ENCODE results near the gene FKBP5. TPM values are rescaled to one million over a fixed set of nuclear protein-coding genes. Genes with fewer than 3 reads are reported as not detected.

FKBP5 gene
- polyA plus RNA-seq, 1 donor from 2014 or later = 1.2 TPM

DNA sequence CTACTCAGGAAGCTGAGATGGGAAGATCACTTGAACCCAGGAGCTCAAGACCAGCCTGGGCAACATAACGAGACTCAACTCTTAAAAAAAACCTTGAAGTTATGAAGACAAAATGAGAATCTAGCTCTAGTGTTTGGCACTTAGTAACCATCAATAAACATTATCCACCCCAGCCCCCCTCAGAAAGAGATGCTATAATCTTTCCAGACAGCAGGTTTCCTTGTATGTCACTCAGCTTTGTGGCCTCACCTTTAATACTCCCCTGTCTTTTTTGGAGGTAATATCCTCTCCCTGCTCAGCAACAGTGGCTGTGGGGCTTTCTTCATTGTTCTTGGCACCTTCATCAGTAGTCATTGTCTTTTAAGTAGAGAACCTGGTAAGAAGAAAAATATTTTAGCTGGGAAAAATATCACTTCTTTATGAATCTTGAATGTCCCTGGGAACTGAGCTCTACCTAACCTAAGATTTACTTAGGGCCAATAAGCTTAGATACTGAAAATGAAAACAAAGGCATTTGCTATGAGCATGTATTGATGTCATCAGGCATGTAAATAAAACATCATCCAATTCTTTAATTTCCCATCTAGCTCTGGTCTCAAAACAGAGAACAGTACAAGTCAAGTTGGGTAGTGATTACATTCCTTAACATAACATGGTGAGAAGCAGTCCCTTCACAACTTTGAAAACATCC lies 46.1 kb downstream of the FKBP5 start:
- no peaks in the 10 kb centered on the region for H3F3A ChIP-seq (ENCODE audit: insufficient read depth, low read length, poor library complexity, severe bottlenecking)
- H3K27me3 ChIP-seq (ENCODE audit: insufficient read depth, low read depth, low read length) = no peaks in the 10 kb centered on the region
- no peaks in the 10 kb centered on the region for H4K20me1 ChIP-seq (ENCODE audit: insufficient read depth)
- H3K9me3 ChIP-seq (ENCODE audit: low read length) = no peaks in the 10 kb centered on the region
- no peak overlapping the region for H2AFZ ChIP-seq (ENCODE audit: low read depth, low read length)
- no peak overlapping the region for H3K9ac ChIP-seq (ENCODE audit: low read length)
- TF ChIP-seq MXI1 (conservative IDR thresholded peaks at IDR 0.05; ENCODE audit: poor library complexity, severe bottlenecking) = no peak
- no peak for TF ChIP-seq POLR2AphosphoS5 (IDR thresholded peaks at IDR 0.05)
- TF ChIP-seq EZH2 (IDR thresholded peaks at IDR 0.05; ENCODE audit: borderline replicate concordance, insufficient read depth, low read length, poor library complexity, severe bottlenecking) = no peak
- TF ChIP-seq RAD21 (conservative IDR thresholded peaks at IDR 0.05) = no peak
- TF ChIP-seq, protein P1, sequence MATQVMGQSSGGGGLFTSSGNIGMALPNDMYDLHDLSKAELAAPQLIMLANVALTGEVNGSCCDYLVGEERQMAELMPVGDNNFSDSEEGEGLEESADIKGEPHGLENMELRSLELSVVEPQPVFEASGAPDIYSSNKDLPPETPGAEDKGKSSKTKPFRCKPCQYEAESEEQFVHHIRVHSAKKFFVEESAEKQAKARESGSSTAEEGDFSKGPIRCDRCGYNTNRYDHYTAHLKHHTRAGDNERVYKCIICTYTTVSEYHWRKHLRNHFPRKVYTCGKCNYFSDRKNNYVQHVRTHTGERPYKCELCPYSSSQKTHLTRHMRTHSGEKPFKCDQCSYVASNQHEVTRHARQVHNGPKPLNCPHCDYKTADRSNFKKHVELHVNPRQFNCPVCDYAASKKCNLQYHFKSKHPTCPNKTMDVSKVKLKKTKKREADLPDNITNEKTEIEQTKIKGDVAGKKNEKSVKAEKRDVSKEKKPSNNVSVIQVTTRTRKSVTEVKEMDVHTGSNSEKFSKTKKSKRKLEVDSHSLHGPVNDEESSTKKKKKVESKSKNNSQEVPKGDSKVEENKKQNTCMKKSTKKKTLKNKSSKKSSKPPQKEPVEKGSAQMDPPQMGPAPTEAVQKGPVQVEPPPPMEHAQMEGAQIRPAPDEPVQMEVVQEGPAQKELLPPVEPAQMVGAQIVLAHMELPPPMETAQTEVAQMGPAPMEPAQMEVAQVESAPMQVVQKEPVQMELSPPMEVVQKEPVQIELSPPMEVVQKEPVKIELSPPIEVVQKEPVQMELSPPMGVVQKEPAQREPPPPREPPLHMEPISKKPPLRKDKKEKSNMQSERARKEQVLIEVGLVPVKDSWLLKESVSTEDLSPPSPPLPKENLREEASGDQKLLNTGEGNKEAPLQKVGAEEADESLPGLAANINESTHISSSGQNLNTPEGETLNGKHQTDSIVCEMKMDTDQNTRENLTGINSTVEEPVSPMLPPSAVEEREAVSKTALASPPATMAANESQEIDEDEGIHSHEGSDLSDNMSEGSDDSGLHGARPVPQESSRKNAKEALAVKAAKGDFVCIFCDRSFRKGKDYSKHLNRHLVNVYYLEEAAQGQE (IDR thresholded peaks at IDR 0.05; ENCODE audit: borderline replicate concordance) = no peak
- no peak for TF ChIP-seq TAF1 (IDR thresholded peaks at IDR 0.05; ENCODE audit: low read depth)
- no peak for TF ChIP-seq SMC3 (conservative IDR thresholded peaks at IDR 0.05; ENCODE audit: poor library complexity)
- TF ChIP-seq, protein P2, sequence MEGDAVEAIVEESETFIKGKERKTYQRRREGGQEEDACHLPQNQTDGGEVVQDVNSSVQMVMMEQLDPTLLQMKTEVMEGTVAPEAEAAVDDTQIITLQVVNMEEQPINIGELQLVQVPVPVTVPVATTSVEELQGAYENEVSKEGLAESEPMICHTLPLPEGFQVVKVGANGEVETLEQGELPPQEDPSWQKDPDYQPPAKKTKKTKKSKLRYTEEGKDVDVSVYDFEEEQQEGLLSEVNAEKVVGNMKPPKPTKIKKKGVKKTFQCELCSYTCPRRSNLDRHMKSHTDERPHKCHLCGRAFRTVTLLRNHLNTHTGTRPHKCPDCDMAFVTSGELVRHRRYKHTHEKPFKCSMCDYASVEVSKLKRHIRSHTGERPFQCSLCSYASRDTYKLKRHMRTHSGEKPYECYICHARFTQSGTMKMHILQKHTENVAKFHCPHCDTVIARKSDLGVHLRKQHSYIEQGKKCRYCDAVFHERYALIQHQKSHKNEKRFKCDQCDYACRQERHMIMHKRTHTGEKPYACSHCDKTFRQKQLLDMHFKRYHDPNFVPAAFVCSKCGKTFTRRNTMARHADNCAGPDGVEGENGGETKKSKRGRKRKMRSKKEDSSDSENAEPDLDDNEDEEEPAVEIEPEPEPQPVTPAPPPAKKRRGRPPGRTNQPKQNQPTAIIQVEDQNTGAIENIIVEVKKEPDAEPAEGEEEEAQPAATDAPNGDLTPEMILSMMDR (IDR thresholded peaks at IDR 0.05; ENCODE audit: poor library complexity, severe bottlenecking) = no peak
- TF ChIP-seq EP300 (conservative IDR thresholded peaks at IDR 0.05; ENCODE audit: poor library complexity, severe bottlenecking) = no peak
- H3K4me3 ChIP-seq (ENCODE audit: low read length) = no peak overlapping the region
- H3K79me2 ChIP-seq (replicated peaks; ENCODE audit: insufficient read depth, low read length) = no peaks in the 10 kb centered on the region
- H3K36me3 ChIP-seq (ENCODE audit: insufficient read depth, low read length) = no peaks in the 10 kb centered on the region
- H3K4me2 ChIP-seq (ENCODE audit: low read length) = no peak overlapping the region
- no peak overlapping the region for H3K27ac ChIP-seq (ENCODE audit: low read length)
- no peaks in the 10 kb centered on the region for H3K9me2 ChIP-seq (ENCODE audit: insufficient read depth, low read length)

DNA sequence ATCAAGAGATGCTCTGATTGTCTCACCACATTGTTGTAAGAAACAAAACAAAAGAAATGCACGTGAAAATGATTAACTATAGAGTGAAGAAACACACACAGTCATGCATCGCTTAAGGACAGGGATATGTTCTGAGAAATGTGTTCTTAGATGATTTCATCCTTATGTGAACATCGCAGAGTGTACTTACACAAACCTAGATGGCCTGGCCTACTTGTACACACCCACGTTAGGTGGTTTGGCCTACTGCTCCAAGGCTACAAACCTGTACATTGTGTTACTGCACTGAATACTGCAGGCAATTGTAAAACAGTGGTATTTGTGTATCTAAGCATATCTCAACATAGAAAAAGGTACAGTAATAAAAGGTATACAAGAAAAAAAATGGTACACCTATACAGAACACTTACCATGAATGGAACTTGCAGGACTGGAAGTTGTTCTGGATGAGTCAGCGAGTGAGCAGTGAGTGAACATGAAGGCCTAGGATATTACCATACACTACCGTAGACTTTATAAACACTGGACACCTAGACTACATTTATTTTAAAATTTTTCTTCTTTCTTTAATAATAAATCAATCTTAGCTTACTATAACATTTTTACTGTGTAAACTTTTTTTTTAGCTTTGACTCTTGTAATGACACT lies 48.6 kb downstream of the FKBP5 start:
- H3K4me2 ChIP-seq (ENCODE audit: low read length) = no peak overlapping the region
- H3K27me3 ChIP-seq (ENCODE audit: insufficient read depth, low read depth, low read length) = no peaks in the 10 kb centered on the region

More for the DNA sequence above, 48.6 kb downstream of the FKBP5 start:
- no peak overlapping the region for H3K9ac ChIP-seq (ENCODE audit: low read length)
- no peaks in the 10 kb centered on the region for H4K20me1 ChIP-seq (ENCODE audit: insufficient read depth)
- no peaks in the 10 kb centered on the region for H3K79me2 ChIP-seq (replicated peaks; ENCODE audit: insufficient read depth, low read length)
- H3F3A ChIP-seq (ENCODE audit: insufficient read depth, low read length, poor library complexity, severe bottlenecking) = no peaks in the 10 kb centered on the region
- no peak overlapping the region for H2AFZ ChIP-seq (ENCODE audit: low read depth, low read length)
- no peak overlapping the region for H3K4me3 ChIP-seq (ENCODE audit: low read length)
- no peak for TF ChIP-seq EP300 (conservative IDR thresholded peaks at IDR 0.05; ENCODE audit: poor library complexity, severe bottlenecking)
- TF ChIP-seq SMC3 (conservative IDR thresholded peaks at IDR 0.05; ENCODE audit: poor library complexity) = no peak
- TF ChIP-seq, protein P2 (IDR thresholded peaks at IDR 0.05; ENCODE audit: poor library complexity, severe bottlenecking) = no peak
- TF ChIP-seq, protein P1 (IDR thresholded peaks at IDR 0.05; ENCODE audit: borderline replicate concordance) = no peak
- no peak for TF ChIP-seq MXI1 (conservative IDR thresholded peaks at IDR 0.05; ENCODE audit: poor library complexity, severe bottlenecking)
- no peak for TF ChIP-seq POLR2AphosphoS5 (IDR thresholded peaks at IDR 0.05)
- TF ChIP-seq EZH2 (IDR thresholded peaks at IDR 0.05; ENCODE audit: borderline replicate concordance, insufficient read depth, low read length, poor library complexity, severe bottlenecking) = no peak
- no peak for TF ChIP-seq TAF1 (IDR thresholded peaks at IDR 0.05; ENCODE audit: low read depth)
- TF ChIP-seq RAD21 (conservative IDR thresholded peaks at IDR 0.05) = no peak
- H3K9me2 ChIP-seq (ENCODE audit: insufficient read depth, low read length) = no peaks in the 10 kb centered on the region
- H3K27ac ChIP-seq (ENCODE audit: low read length) = no peak overlapping the region
- H3K9me3 ChIP-seq (ENCODE audit: low read length) = no peaks in the 10 kb centered on the region
- no peaks in the 10 kb centered on the region for H3K36me3 ChIP-seq (ENCODE audit: insufficient read depth, low read length)

All from neural cell (in vitro differentiated cells).